Measurements from ENCODE around the gene IFNAR1.

- TF ChIP-seq POLR2A (IDR thresholded peaks at IDR 0.05), result no peak
- TF ChIP-seq CTCF (IDR thresholded peaks at IDR 0.05), result no peak
- TF ChIP-seq POLR2AphosphoS5 (IDR thresholded peaks at IDR 0.05), result no peak
Measured at GRCh38 chr21:33290441-33290840, 34.3 kb upstream of the IFNAR1 start.
